ENCODE data around the gene SLC30A2.

The SLC30A2 gene

GRCh38 chr1:26037904-26038303 lies 8.0 kb downstream of the SLC30A2 start:
- no peak for TF ChIP-seq CTCF (IDR thresholded peaks at IDR 0.05)
- no peaks in the 10 kb centered on the region for H3K9me3 ChIP-seq
- H3K27ac ChIP-seq, result no peak overlapping the region
- no peaks in the 10 kb centered on the region for H3K36me3 ChIP-seq
- H3K27me3 ChIP-seq, result peaks cover 76% of the 10 kb centered on the region
- no peak overlapping the region for H3K4me3 ChIP-seq (ENCODE audit: low read depth in 1 of 2, low read length in 1 of 2)
- peaks cover 12% of the 10 kb centered on the region in 2 experiments for H3K4me1 ChIP-seq (ENCODE audit: control insufficient read depth in 1 of 2, insufficient read depth in 1 of 2, low read depth in 1 of 2, low read length in 1 of 2)

- no peak for TF ChIP-seq CTCF (IDR thresholded peaks at IDR 0.05)
- no peaks in the 10 kb centered on the region for H3K9me3 ChIP-seq
- H3K27me3 ChIP-seq, result peaks cover 76% of the 10 kb centered on the region
- no peak overlapping the region for H3K27ac ChIP-seq
- H3K4me1 ChIP-seq (ENCODE audit: control insufficient read depth in 1 of 2, insufficient read depth in 1 of 2, low read depth in 1 of 2, low read length in 1 of 2), result peaks cover 12% of the 10 kb centered on the region in 2 experiments
- no peaks in the 10 kb centered on the region for H3K36me3 ChIP-seq
- H3K4me3 ChIP-seq (ENCODE audit: low read depth in 1 of 2, low read length in 1 of 2), result no peak overlapping the region
These were observed 9.1 kb downstream of the SLC30A2 start for GRCh38 chr1:26036756-26037281.

DNA sequence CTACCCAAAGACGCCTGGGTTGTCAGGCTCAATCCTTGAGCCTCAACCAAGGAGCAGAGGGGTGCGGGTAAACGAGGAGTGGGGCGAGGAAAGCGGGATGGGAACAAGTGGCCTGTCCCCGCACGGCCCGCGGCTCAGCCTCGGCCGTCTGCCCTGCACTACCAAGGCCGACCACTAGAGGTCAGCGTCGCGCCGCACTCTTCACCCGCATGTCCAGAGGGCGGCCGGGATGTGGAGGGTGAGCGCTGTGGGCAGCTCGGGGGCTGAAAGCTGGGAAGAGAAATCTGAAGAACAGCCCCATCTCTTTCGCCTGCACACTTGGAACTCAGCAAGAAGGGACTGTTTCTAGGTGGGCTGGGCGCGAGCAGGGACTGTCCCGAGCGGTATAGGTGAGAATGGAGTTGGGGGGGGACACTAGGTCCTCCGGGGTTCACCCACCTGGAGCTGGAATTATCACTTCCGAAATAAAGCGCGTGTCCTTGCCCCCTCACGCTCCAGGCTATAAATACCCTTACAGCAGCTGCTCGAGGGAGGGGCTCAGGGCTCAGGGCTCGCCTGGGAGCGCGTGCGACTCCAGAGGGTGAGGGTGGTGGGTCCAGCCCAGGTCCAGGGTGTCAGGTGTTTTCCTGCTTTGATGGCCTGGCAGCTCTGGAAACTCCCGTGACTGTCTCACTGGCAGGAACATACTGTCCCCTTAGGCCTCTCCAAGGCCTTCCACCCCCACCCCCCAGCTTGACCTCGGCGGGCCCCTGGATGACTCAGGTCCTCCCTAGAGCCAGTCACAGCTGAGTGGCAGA lies 9.8 kb downstream of the SLC30A2 start:
- Histone ChIP-seq H3K9me3 (no peaks in the 10 kb centered on the region), H3K27me3 (peaks cover 70% of the 10 kb centered on the region), H3K4me3 (ENCODE audit: low read depth in 1 of 2, low read length in 1 of 2) (peak overlapping the region; percentile 89 to 91), H3K36me3 (no peaks in the 10 kb centered on the region), H3K27ac (peak overlapping the region; percentile 54), H3K4me1 (ENCODE audit: control insufficient read depth in 1 of 2, insufficient read depth in 1 of 2, low read depth in 1 of 2, low read length in 1 of 2) (peaks cover 12% of the 10 kb centered on the region in 2 experiments)
- peak; percentile 98 for TF ChIP-seq CTCF (IDR thresholded peaks at IDR 0.05)

- peak overlapping the region; percentile 89 to 91 for H3K4me3 ChIP-seq (ENCODE audit: low read depth in 1 of 2, low read length in 1 of 2)
- H3K27ac ChIP-seq, result peak overlapping the region; percentile 54
- H3K36me3 ChIP-seq, result no peaks in the 10 kb centered on the region
- H3K4me1 ChIP-seq (ENCODE audit: control insufficient read depth in 1 of 2, insufficient read depth in 1 of 2, low read depth in 1 of 2, low read length in 1 of 2), result peaks cover 12% of the 10 kb centered on the region in 2 experiments
- TF ChIP-seq CTCF (IDR thresholded peaks at IDR 0.05), result no peak
- H3K27me3 ChIP-seq, result peaks cover 68% of the 10 kb centered on the region
- H3K9me3 ChIP-seq, result no peaks in the 10 kb centered on the region
These were observed 10.5 kb downstream of the SLC30A2 start for GRCh38 chr1:26035203-26035958.

GRCh38 chr1:26034504-26035202 lies 11.3 kb downstream of the SLC30A2 start:
- Histone ChIP-seq H3K4me3 (ENCODE audit: low read depth in 1 of 2, low read length in 1 of 2) (peak overlapping the region; percentile 89 to 91), H3K4me1 (ENCODE audit: control insufficient read depth in 1 of 2, insufficient read depth in 1 of 2, low read depth in 1 of 2, low read length in 1 of 2) (peaks cover 12% of the 10 kb centered on the region in 2 experiments), H3K9me3 (no peaks in the 10 kb centered on the region), H3K27ac (no peak overlapping the region), H3K27me3 (peaks cover 68% of the 10 kb centered on the region), H3K36me3 (no peaks in the 10 kb centered on the region)
- TF ChIP-seq CTCF (IDR thresholded peaks at IDR 0.05), result no peak

All from neutrophil (primary cell).